ENCODE results near the gene ARFIP2. TPM values are rescaled to one million over a fixed set of nuclear protein-coding genes. Genes with fewer than 3 reads are reported as not detected.
"Not testable (repeated sequence)": the region's sequence is repeated elsewhere in the genome, so short reads cannot be mapped to it uniquely, and the experiment has no call there.

ARFIP2 gene
- polyA plus RNA-seq, 1 experiment, result 79.1 TPM

- TF ChIP-seq CTCF (IDR thresholded peaks at IDR 0.05; ENCODE audit: low read depth, low read length), result no peak
- no peaks in the 10 kb centered on the region for H3K9me3 ChIP-seq (ENCODE audit: control insufficient read depth, insufficient read depth, low read length)
- ChIA-PET CTCF (interaction anchor here (1.0 to 4.4 kb wide), 4 partner anchors 8 to 215 kb away, joined by 3 to 34 read pairs (median 8); no protein-coding TSS in a partner anchor), POLR2A (no interaction called here)
- H3K27me3 ChIP-seq (ENCODE audit: control insufficient read depth, insufficient read depth, low read length), result no peaks in the 10 kb centered on the region
- no peak overlapping the region for H3K27ac ChIP-seq (ENCODE audit: low read depth, low read length)
- DNase-seq (ENCODE audit: low read depth, low spot score), result no peak
- H3K4me3 ChIP-seq (ENCODE audit: low read depth, low read length), result no peak overlapping the region
Measured at GRCh38 chr11:6523253-6523652, 42.1 kb upstream of the ARFIP2 start.

GRCh38 chr11:6521946-6522345, 40.8 kb upstream of the ARFIP2 start:
- DNase-seq (ENCODE audit: low read depth, low spot score); POLR2A ChIA-PET; H3K9me3 ChIP-seq (ENCODE audit: control insufficient read depth, insufficient read depth, low read length); H3K27ac ChIP-seq (ENCODE audit: low read depth, low read length); H3K27me3 ChIP-seq (ENCODE audit: control insufficient read depth, insufficient read depth, low read length); H3K4me3 ChIP-seq (ENCODE audit: low read depth, low read length): not testable (repeated sequence)
- CTCF ChIA-PET, result interaction anchor here (0.8 to 4.4 kb wide), 4 partner anchors 10 to 184 kb away, joined by 3 to 34 read pairs (median 4); no protein-coding TSS in a partner anchor

GRCh38 chr11:6520265-6520664, 39.1 kb upstream of the ARFIP2 start:
- no peak overlapping the region for H3K27ac ChIP-seq (ENCODE audit: low read depth, low read length)
- H3K27me3 ChIP-seq (ENCODE audit: control insufficient read depth, insufficient read depth, low read length), result no peaks in the 10 kb centered on the region
- no peak for DNase-seq (ENCODE audit: low read depth, low spot score)
- H3K4me3 ChIP-seq (ENCODE audit: low read depth, low read length), result no peak overlapping the region
- no peaks in the 10 kb centered on the region for H3K9me3 ChIP-seq (ENCODE audit: control insufficient read depth, insufficient read depth, low read length)
- ChIA-PET POLR2A (no interaction called here), CTCF (interaction anchor here (0.9 to 4.4 kb wide), 2 partner anchors 11 to 14 kb away, joined by 4 to 34 read pairs; no protein-coding TSS in a partner anchor)
- TF ChIP-seq CTCF (IDR thresholded peaks at IDR 0.05; ENCODE audit: low read depth, low read length), result no peak

GRCh38 chr11:6516865-6517264, 35.7 kb upstream of the ARFIP2 start:
- Histone ChIP-seq H3K9me3 (ENCODE audit: control insufficient read depth, insufficient read depth, low read length) (no peaks in the 10 kb centered on the region), H3K4me3 (ENCODE audit: low read depth, low read length) (no peak overlapping the region), H3K27ac (ENCODE audit: low read depth, low read length) (no peak overlapping the region), H3K27me3 (ENCODE audit: control insufficient read depth, insufficient read depth, low read length) (no peaks in the 10 kb centered on the region)
- CTCF ChIA-PET, result no interaction called here
- TF ChIP-seq CTCF (IDR thresholded peaks at IDR 0.05; ENCODE audit: low read depth, low read length), result no peak
- POLR2A ChIA-PET, result no interaction called here
- no peak for DNase-seq (ENCODE audit: low read depth, low spot score)

- POLR2A ChIA-PET, result no interaction called here
Measured at GRCh38 chr11:6505577-6506240, 24.6 kb upstream of the ARFIP2 start.

More at GRCh38 chr11:6505577-6506240, 24.6 kb upstream of the ARFIP2 start:
- DNase-seq (ENCODE audit: low read depth, low spot score), result peak; percentile 16
- peak; percentile 60 for TF ChIP-seq CTCF (IDR thresholded peaks at IDR 0.05; ENCODE audit: low read depth, low read length)
- H3K9me3 ChIP-seq (ENCODE audit: control insufficient read depth, insufficient read depth, low read length), result no peaks in the 10 kb centered on the region
- no peak overlapping the region for H3K27ac ChIP-seq (ENCODE audit: low read depth, low read length)
- H3K4me3 ChIP-seq (ENCODE audit: low read depth, low read length), result no peak overlapping the region
- CTCF ChIA-PET, result interaction anchor here (0.6 to 6.3 kb wide), 33 partner anchors 9 to 201 kb away, joined by 3 to 132 read pairs (median 5); partner anchors contain the start of genes ARFIP2, DNHD1, MRPL17 and TIMM10B
- H3K27me3 ChIP-seq (ENCODE audit: control insufficient read depth, insufficient read depth, low read length), result no peaks in the 10 kb centered on the region

Data from AG04450 (cell line).